ENCODE results near the gene HOXA11. TPM values are rescaled to one million over a fixed set of nuclear protein-coding genes. Genes with fewer than 3 reads are reported as not detected.

Gene HOXA11
- total RNA-seq, 2 donors from 2014 or later: 0.28 to 3.7 TPM

DNA sequence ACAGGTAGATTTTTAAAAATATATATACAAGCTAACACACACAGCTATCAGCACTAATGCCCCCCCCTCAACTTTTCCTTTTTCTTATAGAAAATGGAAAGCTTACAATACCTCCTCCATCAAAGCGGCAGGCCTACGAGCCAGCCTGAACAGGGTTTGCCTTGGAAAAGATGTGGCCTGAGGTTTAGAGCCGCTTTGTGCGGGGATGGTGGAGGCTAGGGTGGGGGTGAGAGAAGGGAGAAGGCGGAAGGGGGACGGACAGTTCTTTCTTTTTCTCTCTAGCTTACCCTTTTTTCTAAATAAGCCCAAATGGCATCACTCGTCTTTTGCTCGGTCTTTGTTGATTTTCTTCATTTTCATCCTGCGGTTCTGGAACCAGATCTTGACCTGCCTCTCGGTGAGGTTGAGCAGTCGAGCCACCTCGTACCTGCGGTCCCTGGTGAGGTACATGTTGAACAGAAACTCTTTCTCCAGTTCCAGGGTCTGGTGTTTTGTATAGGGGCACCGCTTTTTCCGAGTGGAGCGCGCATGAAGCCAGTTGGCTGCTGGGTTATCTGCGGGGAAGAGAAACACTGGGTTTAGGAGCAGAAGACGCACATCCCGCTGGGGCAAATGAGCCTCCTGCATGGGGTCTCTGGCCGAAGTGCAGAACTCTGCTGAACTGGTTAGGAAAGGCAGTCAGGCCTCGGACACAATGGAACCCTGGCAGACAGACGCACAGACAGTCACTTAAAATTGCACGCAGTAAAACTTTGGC, 21.6 kb downstream of the HOXA11 start:
- TF ChIP-seq, protein P1, sequence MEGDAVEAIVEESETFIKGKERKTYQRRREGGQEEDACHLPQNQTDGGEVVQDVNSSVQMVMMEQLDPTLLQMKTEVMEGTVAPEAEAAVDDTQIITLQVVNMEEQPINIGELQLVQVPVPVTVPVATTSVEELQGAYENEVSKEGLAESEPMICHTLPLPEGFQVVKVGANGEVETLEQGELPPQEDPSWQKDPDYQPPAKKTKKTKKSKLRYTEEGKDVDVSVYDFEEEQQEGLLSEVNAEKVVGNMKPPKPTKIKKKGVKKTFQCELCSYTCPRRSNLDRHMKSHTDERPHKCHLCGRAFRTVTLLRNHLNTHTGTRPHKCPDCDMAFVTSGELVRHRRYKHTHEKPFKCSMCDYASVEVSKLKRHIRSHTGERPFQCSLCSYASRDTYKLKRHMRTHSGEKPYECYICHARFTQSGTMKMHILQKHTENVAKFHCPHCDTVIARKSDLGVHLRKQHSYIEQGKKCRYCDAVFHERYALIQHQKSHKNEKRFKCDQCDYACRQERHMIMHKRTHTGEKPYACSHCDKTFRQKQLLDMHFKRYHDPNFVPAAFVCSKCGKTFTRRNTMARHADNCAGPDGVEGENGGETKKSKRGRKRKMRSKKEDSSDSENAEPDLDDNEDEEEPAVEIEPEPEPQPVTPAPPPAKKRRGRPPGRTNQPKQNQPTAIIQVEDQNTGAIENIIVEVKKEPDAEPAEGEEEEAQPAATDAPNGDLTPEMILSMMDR (IDR thresholded peaks at IDR 0.05): no peak
- Histone ChIP-seq H3K36me3 (no peaks in the 10 kb centered on the region), H3K27ac (no peak overlapping the region), H3K4me3 (no peak overlapping the region), H3K9me3 (no peaks in the 10 kb centered on the region), H3K4me1 (ENCODE audit: control insufficient read depth in 1 of 2, low read depth in 2 of 2) (peaks cover 10 to 28% of the 10 kb centered on the region in 2 donors), H3K27me3 (replicated peaks; ENCODE audit: insufficient read depth) (peaks cover 9% of the 10 kb centered on the region)
- ATAC-seq (ENCODE audit: insufficient number of reproducible peaks, low FRiP score, low read depth) (no peak), DNase-seq (ENCODE audit: low spot score) (no peak)

DNA sequence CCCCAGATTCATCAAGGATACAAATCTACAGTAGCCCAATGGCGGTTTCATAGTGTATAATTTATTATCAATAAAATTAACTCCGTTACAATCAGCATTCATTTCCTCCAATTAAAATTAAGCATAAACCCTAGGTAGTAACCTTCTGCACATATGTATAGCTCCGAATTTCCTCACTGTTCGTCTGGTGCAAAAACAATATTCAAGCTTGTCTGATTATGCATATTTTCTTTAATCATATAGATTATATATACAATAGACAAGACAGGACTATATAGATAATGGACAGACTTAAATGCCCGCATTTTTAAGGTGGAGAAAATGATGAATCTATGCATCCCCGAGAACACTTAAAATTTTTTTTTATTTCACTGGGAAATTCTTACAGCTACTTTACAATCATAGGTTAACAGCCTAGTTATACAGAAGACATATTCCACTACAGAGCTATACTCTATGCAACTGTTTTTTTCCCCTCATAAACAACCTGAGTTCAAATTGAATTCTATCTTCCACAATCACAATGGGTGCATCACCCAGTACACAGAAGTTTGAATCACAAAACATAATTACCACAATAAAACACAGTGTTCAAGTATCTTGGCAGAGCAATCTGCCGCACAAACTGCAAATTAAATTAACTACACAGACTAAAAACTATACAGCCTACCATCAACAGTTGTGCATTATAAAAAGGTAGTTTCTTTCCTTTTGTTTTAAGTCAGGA, 22.3 kb downstream of the HOXA11 start:
- DNase-seq (ENCODE audit: low spot score): no peak
- H3K9me3 ChIP-seq: no peaks in the 10 kb centered on the region
- H3K4me3 ChIP-seq: no peak overlapping the region
- peaks cover 9% of the 10 kb centered on the region for H3K27me3 ChIP-seq (replicated peaks; ENCODE audit: insufficient read depth)
- H3K4me1 ChIP-seq (ENCODE audit: control insufficient read depth in 1 of 2, low read depth in 2 of 2): peaks cover 10 to 28% of the 10 kb centered on the region in 2 donors
- TF ChIP-seq, protein P1 (IDR thresholded peaks at IDR 0.05): no peak
- no peaks in the 10 kb centered on the region for H3K36me3 ChIP-seq
- ATAC-seq (ENCODE audit: insufficient number of reproducible peaks, low FRiP score, low read depth): no peak
- H3K27ac ChIP-seq: no peak overlapping the region

DNA sequence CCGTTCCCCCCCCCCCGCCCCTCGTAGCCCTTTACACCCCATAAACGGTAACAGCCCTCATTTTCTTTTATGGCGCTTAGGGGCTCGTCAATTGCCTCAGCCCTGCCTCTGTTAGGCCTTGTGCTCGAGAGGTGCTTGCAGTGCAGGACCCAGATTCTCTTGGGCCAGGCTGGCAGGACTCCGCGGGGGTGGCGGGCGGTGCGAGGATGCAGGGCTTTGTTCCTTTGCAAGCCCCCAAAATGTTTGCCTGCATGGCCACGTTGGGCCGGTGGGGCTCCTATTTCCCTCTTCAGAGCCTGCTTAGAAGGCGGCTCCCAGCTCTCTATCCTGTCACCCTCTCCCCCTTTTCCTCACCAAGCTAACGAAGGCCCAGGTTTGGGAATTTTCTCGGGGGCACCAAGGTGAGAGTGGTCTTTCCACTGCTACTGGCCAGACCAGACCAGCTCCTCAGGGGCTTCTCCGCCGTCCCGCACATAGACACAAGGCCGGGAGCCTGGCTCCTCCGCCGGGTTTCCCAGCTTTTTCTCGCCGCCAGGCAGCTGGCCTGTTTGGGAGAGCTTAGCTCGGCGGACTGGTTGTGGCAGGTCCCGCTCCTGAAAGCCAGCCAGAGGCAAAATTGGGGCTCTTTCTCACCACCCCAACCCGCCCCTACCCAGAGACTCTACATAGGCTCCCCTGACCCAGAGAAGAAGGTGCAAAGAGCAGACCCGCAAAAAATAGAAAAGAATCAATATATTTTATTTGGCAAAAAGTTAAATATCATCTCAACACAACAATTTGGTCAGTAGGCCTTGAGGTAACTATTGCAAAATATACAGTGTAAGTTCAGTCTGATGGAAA, 23.1 kb downstream of the HOXA11 start:
- Histone ChIP-seq H3K9me3 (no peaks in the 10 kb centered on the region), H3K27ac (no peak overlapping the region), H3K4me3 (no peak overlapping the region), H3K36me3 (no peaks in the 10 kb centered on the region), H3K4me1 (ENCODE audit: control insufficient read depth in 1 of 2, low read depth in 2 of 2) (peaks cover 10 to 28% of the 10 kb centered on the region in 2 donors), H3K27me3 (replicated peaks; ENCODE audit: insufficient read depth) (peaks cover 9% of the 10 kb centered on the region)
- ATAC-seq (ENCODE audit: insufficient number of reproducible peaks, low FRiP score, low read depth) (no peak), DNase-seq (ENCODE audit: low spot score) (no peak)
- TF ChIP-seq, protein P1 (IDR thresholded peaks at IDR 0.05): no peak

DNA sequence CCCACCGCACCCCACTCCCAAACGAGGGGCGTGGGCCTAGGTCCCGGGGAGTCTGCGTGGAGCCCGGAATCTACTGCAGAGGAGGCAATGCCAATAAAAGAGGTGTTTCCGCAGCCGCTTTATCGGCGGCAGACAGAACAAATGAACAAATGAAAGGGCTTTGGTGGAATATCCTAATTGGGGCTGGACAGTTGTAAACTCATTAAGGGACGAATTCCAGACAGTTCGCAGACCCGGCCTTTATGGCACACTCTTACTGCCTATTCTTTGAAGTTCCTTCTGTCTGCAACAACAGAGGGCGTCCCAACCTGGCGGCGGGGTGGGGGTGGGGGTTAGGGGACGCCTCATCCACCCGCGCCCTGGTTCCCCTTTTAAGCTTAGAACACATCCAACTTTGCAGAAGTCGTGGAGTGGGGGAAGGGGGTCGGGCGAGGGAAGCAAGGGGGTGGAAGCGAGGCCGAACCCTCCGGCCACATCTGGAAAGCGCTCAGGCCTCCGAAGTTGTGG, 23.8 kb downstream of the HOXA11 start:
- H3K4me3 ChIP-seq: peak overlapping the region; percentile 78
- TF ChIP-seq, protein P1 (IDR thresholded peaks at IDR 0.05): no peak
- no peaks in the 10 kb centered on the region for H3K36me3 ChIP-seq
- ATAC-seq (ENCODE audit: insufficient number of reproducible peaks, low FRiP score, low read depth) (no peak), DNase-seq (ENCODE audit: low spot score) (no peak)
- no peak overlapping the region for H3K27ac ChIP-seq
- no peaks in the 10 kb centered on the region for H3K9me3 ChIP-seq
- H3K4me1 ChIP-seq (ENCODE audit: control insufficient read depth in 1 of 2, low read depth in 2 of 2): peaks cover 10 to 24% of the 10 kb centered on the region in 2 donors
- peaks cover 9% of the 10 kb centered on the region for H3K27me3 ChIP-seq (replicated peaks; ENCODE audit: insufficient read depth)

Measured in thoracic aorta (tissue), 2 donors.